ENCODE measurements around the gene PRKCD.

PRKCD gene

DNA sequence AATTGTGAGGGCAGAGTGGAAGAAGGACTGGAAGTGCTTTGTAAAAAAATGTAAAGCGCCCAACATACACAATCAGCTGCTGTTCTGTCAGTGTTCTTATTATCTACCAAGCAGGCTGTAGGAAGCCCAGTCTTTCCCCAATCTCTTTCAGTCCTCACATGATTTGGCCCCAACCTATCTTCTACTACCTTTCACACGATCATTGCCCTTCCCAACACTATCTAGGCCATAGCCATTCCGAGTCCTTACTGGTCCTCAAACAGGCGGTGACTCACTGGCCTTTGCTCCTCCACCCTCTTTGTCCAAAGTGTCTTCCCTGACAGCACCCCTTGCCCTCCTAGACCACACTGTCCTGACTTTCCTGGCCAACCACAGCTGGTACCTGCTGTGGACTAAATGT, 29.9 kb upstream of the PRKCD start:
- peaks cover 13% of the 10 kb centered on the region for H3K36me3 ChIP-seq (ENCODE audit: insufficient read depth, insufficient read length, low read length)
- TF ChIP-seq SUZ12 (IDR thresholded peaks at IDR 0.05; ENCODE audit: extremely low read depth, insufficient read depth, insufficient read length) (no peak), ZNF274 (IDR thresholded peaks at IDR 0.05; ENCODE audit: low read depth, low read length) (no peak)
- H3K4me3 ChIP-seq (ENCODE audit: insufficient read length, low read depth) = no peak overlapping the region
- DNase-seq (ENCODE audit: low read depth, low spot score) = no peak
- no peaks in the 10 kb centered on the region for H3K27me3 ChIP-seq (ENCODE audit: insufficient read depth, insufficient read length)
- no peaks in the 10 kb centered on the region for H3K9me3 ChIP-seq (ENCODE audit: insufficient read depth, low read length)
- H3K4me1 ChIP-seq (ENCODE audit: insufficient read depth, insufficient read length) = no peaks in the 10 kb centered on the region
- H3K9ac ChIP-seq (ENCODE audit: insufficient read length, low read depth) = peak overlapping the region; percentile 95

DNA sequence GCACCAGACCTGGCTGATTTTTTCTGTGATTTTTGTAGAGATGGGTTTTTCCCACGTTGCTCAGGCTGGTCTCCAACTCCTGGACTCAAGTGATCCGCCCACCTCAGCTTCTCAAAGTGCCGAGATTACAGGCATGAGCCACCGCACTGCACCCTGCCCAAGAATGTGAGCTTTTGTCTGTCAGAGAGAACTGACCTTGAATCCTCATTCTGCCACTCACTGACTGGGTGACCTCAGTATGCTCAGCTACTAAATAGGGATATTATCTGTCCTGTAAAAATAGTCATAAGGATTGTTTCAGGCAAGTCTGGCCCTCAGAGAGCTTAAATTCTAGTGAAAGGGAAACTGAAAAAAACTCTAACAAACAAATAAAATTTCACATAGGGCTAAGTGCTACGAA, 28.7 kb upstream of the PRKCD start:
- no peak overlapping the region for H3K4me3 ChIP-seq (ENCODE audit: insufficient read length, low read depth)
- TF ChIP-seq ZNF274 (IDR thresholded peaks at IDR 0.05; ENCODE audit: low read depth, low read length) (no peak), YY1 (IDR thresholded peaks at IDR 0.05; ENCODE audit: insufficient read depth, insufficient read length) (no peak), SUZ12 (IDR thresholded peaks at IDR 0.05; ENCODE audit: extremely low read depth, insufficient read depth, insufficient read length) (no peak)
- no peaks in the 10 kb centered on the region for H3K9me3 ChIP-seq (ENCODE audit: insufficient read depth, low read length)
- no peaks in the 10 kb centered on the region for H3K4me1 ChIP-seq (ENCODE audit: insufficient read depth, insufficient read length)
- H3K9ac ChIP-seq (ENCODE audit: insufficient read length, low read depth) = no peak overlapping the region
- H3K27me3 ChIP-seq (ENCODE audit: insufficient read depth, insufficient read length) = no peaks in the 10 kb centered on the region
- DNase-seq (ENCODE audit: low read depth, low spot score) = no peak
- H3K36me3 ChIP-seq (ENCODE audit: insufficient read depth, insufficient read length, low read length) = peaks cover 4% of the 10 kb centered on the region

DNA sequence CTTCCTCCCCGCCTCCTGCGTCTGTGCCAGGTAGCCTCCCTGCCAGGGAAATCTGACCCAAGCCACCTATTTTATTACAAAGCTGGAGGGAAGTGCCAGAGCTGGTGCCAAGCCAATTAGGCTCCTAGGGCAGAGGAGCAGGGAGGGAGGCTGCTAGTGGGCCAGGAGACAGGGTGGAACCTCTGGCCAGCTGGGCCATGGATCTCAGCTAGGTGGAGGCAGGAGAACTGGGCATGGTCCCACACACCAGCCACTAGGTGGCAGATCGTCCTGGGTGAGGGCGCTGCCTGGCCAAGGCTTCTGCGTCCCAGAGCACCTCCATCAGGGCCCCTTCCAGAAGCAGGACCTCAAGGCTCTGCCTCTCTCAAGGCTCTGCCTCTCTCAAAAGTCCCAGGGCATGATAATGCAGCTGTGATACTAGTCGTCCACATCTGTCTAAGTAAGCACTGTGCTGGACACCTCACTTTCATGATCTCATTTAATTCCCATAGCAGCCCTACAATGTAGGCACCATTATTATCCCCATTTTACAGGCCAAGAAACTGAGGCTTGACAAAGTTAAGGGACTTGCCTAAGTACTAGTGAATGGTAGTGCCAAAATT, 26.3 kb upstream of the PRKCD start:
- DNase-seq (ENCODE audit: low read depth, low spot score) = peak; percentile 57
- no peaks in the 10 kb centered on the region for H3K9me3 ChIP-seq (ENCODE audit: insufficient read depth, low read length)
- H3K27me3 ChIP-seq (ENCODE audit: insufficient read depth, insufficient read length) = no peaks in the 10 kb centered on the region
- no peak overlapping the region for H3K4me3 ChIP-seq (ENCODE audit: insufficient read length, low read depth)
- H3K36me3 ChIP-seq (ENCODE audit: insufficient read depth, insufficient read length, low read length) = no peaks in the 10 kb centered on the region
- TF ChIP-seq YY1 (IDR thresholded peaks at IDR 0.05; ENCODE audit: insufficient read depth, insufficient read length) (no peak), SUZ12 (IDR thresholded peaks at IDR 0.05; ENCODE audit: extremely low read depth, insufficient read depth, insufficient read length) (no peak), ZNF274 (IDR thresholded peaks at IDR 0.05; ENCODE audit: low read depth, low read length) (no peak)
- peaks cover 2% of the 10 kb centered on the region for H3K4me1 ChIP-seq (ENCODE audit: insufficient read depth, insufficient read length)
- H3K9ac ChIP-seq (ENCODE audit: insufficient read length, low read depth) = no peak overlapping the region

DNA sequence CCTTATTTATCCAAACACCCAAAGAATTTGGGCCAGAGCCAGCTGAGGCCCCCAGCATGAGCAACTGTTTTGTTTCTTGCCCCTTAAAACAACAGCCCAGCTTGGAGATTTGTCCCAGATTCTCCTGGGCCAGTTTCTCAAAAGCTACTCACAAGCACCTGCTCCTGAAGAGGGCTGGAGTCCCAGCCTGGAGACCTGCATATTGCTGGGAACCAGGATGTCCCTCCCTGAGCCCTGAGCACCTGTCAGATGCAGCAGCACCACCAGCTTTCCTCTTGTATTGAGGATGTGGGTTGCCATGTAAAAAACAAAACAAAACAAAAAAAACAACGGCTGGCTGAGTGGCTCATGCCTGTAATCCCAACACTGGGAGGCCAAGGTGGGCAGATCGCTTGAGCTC, 23.8 kb upstream of the PRKCD start:
- Histone ChIP-seq H3K9me3 (ENCODE audit: insufficient read depth, low read length) (no peaks in the 10 kb centered on the region), H3K4me3 (ENCODE audit: insufficient read length, low read depth) (no peak overlapping the region), H3K9ac (ENCODE audit: insufficient read length, low read depth) (no peak overlapping the region), H3K27me3 (ENCODE audit: insufficient read depth, insufficient read length) (no peaks in the 10 kb centered on the region), H3K36me3 (ENCODE audit: insufficient read depth, insufficient read length, low read length) (no peaks in the 10 kb centered on the region), H3K4me1 (ENCODE audit: insufficient read depth, insufficient read length) (peaks cover 5% of the 10 kb centered on the region)
- no peak for TF ChIP-seq YY1 (IDR thresholded peaks at IDR 0.05; ENCODE audit: insufficient read depth, insufficient read length)
- no peak for DNase-seq (ENCODE audit: low read depth, low spot score)

DNA sequence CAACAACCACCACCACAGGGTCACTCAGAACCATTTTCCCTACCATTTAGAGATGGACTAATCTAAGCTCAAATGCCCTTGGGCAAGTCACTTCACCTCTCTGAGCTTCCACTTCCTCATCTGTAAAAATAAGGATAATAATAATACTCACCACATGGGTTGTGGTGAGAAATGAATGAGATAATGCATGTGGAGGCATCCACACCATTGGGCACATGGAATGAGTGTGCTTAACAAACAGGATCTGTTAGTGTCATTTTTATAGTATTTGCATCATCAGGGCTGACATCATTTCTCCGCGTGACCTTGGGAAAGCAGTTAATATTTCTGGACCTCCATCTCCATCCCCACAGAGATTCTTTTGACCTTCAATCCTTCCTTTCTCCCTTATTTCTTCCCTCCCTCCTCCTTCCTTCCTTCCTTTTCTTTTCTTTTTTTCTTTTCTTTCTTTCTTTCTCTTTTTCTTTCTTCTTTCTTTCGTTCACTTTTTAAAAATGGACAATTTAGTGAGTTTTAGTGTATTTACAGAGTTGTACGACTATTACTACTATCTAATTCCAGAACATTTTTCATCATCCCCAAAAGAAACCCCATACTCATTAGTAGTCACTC, 23.1 kb upstream of the PRKCD start:
- peaks cover 12% of the 10 kb centered on the region for H3K4me1 ChIP-seq (ENCODE audit: insufficient read depth, insufficient read length)
- H3K27me3 ChIP-seq (ENCODE audit: insufficient read depth, insufficient read length) = no peaks in the 10 kb centered on the region
- no peak for TF ChIP-seq ZNF274 (IDR thresholded peaks at IDR 0.05; ENCODE audit: low read depth, low read length)
- TF ChIP-seq SUZ12 (IDR thresholded peaks at IDR 0.05; ENCODE audit: extremely low read depth, insufficient read depth, insufficient read length) = no peak
- no peak for TF ChIP-seq YY1 (IDR thresholded peaks at IDR 0.05; ENCODE audit: insufficient read depth, insufficient read length)
- no peak overlapping the region for H3K4me3 ChIP-seq (ENCODE audit: insufficient read length, low read depth)
- no peaks in the 10 kb centered on the region for H3K9me3 ChIP-seq (ENCODE audit: insufficient read depth, low read length)
- no peaks in the 10 kb centered on the region for H3K36me3 ChIP-seq (ENCODE audit: insufficient read depth, insufficient read length, low read length)
- no peak for DNase-seq (ENCODE audit: low read depth, low spot score)
- no peak overlapping the region for H3K9ac ChIP-seq (ENCODE audit: insufficient read length, low read depth)

DNA sequence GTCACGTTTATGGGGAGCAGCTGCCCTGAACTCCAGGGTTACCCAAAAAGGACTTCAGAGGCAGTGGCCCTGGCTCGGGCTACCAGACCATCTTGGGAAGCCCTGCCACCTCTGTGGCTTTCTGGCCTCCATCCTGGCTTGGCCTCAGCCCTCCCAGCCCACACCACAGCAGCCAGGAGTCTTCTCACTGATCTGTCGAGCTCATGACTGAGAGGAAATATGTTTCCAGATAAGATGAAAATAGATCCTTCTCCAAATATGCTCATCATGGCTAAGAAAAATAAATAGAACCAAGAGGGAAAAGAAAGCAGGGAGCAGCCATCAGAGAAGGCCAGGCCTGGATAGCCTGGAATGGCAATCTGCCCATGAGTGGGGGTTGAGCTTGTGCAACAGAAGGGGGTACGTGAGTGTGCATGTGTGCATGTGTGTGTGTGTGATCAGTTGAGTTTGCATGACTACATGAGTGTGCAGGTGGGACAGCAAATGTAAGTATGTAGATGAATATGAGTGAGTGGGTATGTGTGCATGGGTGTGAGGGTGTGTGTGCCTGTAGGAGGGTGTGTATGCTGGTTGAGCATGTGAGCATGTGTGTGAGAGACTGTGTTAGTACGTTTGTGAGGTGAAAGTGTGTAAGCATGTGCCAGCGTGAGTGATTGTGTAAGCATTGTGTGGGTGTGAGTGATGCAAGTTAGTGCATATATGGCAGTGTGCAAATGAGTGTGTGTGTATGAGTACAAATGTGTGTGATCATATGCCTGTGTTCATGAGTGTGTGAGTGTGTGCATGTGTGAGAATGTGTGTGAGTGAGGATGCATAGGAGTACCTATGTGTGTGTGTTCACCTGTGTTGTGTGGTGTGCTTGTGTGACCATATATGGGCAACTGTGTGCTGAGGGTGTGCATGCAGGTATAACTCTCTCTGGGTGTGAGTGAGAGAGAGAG, 20.8 kb upstream of the PRKCD start:
- H3K36me3 ChIP-seq (ENCODE audit: insufficient read depth, insufficient read length, low read length) = no peaks in the 10 kb centered on the region
- H3K27me3 ChIP-seq (ENCODE audit: insufficient read depth, insufficient read length) = no peaks in the 10 kb centered on the region
- H3K9me3 ChIP-seq (ENCODE audit: insufficient read depth, low read length) = no peaks in the 10 kb centered on the region
- DNase-seq (ENCODE audit: low read depth, low spot score) = no peak
- peaks cover 13% of the 10 kb centered on the region for H3K4me1 ChIP-seq (ENCODE audit: insufficient read depth, insufficient read length)
- no peak overlapping the region for H3K9ac ChIP-seq (ENCODE audit: insufficient read length, low read depth)
- no peak for TF ChIP-seq ZNF274 (IDR thresholded peaks at IDR 0.05; ENCODE audit: low read depth, low read length)
- no peak for TF ChIP-seq YY1 (IDR thresholded peaks at IDR 0.05; ENCODE audit: insufficient read depth, insufficient read length)
- TF ChIP-seq SUZ12 (IDR thresholded peaks at IDR 0.05; ENCODE audit: extremely low read depth, insufficient read depth, insufficient read length) = no peak
- no peak overlapping the region for H3K4me3 ChIP-seq (ENCODE audit: insufficient read length, low read depth)

Data from NT2/D1 (cell line).